HG02970 (cell line): Measurements from ENCODE around the gene VWA1.
"Not testable (repeated sequence)": the region's sequence is repeated elsewhere in the genome, so short reads cannot be mapped to it uniquely, and the experiment has no call there.

Experiments
- ATAC-seq: cut with Tn5 transposase; IDR thresholded peaks from one replicate; pipeline ENCODE4 v1.9.1; 2021; ENCODE audit warnings: mild to moderate bottlenecking, moderate library complexity, moderate number of reproducible peaks; ENCODE audit not compliant: unreplicated experiment, low FRiP score

Gene VWA1

DNA sequence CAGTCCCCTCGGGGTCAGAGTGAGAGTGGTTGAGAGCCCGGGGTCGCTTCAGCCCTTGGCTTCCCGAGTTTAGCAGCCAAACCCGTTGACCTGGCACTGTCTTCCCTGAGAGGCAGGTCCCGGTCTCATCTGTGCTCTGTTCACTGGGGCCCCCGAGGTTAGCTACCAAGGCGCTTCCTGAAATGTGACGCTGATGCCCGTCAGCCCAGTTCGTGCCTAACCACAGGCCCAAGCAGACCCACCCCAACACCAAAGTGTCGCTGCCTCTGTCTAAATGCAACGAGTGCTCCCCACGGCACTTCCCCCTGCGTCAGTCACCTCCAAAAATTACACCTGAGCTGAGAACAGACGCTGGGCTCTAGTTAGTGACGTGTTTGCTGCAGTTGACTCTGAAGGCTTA is 40.5 kb downstream of the VWA1 start:
- not testable (repeated sequence) for ATAC-seq

DNA sequence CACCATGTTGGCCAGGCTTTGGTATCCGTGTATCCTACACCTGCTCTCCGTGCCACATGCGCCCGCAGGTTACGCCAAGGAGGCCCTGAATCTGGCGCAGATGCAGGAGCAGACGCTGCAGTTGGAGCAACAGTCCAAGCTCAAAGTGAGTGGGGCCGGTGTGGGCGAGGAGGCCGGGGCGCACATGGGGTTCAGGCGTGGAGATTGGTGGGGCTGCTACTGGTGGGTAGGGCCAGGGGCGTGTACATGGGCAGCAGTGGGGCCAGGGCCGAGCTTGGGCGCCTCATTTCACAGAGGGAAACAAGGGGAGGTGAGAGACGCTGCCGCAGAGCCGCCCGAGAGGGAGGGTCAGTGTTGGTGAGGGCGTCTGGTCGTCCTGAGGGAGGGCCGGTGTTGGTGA is 41.7 kb downstream of the VWA1 start:
- ATAC-seq: no peak

DNA sequence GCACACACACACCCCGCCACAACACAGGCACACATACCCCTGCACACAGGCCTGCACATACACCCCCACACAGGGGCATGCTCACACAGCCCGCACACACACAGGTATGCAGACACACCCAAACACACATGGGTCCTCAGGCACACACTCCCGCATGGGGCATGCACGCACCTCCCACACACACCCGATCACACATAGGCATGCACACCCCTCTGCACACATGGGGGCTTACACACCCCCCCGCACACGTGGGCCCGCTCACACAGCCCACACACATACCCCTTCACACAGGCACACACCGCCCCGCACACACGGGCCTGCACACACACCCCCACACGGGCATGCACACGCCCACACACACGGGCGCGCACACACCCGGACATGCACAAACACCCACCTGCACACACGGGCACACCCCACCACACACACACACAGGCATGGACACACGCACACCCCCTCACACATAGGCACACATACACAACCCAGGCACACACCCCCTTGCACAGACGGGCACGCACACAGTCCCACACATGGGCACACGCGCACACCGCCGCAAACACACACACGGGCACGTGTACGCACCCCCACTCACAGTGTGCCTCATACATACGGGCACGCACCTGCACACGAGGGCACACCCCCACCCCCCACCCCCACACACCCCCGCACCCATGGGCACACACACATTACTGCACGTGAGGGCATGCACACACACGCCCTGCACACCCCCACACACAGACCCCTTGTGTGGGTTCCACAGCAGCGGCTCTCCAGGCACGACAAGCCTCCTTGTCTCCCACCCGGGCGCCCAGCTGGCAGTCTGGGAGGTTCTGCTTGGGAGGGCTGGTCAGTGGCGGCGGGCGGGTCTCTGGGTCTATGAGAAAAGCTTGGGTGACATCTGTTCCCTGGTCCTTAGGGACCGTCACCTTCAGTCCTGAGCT is 44.3 kb downstream of the VWA1 start:
- no peak for ATAC-seq

DNA sequence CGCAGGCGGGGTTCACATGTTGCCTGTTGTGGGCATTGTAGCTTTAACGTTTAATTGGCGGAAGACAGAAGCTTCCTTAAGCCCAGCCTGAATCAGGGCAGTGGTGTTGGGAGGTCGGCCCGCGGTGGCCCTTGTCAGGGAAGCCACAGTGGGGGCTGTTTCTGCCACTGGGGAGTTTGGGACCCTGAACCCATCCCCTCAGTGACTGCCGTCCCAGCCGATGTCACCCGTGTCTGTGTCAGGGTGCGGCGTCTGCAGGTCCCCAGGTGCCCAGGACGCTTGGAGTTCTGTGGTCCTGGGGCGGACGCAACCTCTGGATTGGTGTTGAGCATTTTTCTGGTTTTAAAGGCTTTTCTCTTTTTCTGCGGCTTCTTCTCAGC is 45.0 kb downstream of the VWA1 start:
- not testable (repeated sequence) for ATAC-seq

DNA sequence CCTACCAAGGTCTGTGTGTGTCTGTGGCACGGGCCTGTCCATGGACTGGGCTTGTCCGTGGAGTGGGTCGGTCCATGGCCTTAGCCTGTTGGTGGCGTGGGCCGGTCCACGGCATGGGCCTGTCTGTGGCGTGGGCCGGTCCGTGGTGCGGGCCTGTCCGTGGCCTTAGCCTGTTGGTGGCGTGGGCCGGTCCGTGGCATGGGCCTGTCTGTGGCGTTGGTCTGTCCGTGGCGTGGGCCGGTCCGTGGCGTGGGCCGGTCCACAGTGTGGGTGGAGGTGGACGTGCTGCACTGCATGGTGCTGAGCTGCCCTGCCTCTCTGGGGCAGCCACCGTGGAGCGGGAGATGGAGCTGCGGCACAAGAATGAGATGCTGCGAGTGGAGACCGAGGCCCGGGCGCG is 46.3 kb downstream of the VWA1 start:
- ATAC-seq: not testable (repeated sequence)

DNA sequence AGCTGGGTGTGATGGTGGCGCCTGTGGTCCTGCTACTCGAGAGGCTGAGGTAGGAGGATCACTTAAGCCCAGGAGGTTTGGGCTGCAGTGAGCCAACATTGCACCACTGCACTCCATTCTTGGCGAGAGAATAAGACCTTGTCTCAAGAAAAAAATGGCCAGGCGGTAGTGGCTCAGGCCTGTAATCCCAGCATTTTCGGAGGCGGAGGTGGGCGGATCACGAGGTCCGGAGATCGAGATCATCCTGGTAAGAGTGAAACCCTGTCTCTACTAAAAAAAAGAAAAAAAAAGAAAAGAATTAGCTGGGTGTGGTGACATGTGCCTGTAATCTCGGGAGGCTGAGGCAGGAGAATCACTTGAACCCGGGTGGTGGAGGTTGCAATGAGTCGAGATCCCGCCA is 47.4 kb downstream of the VWA1 start:
- no peak for ATAC-seq

DNA sequence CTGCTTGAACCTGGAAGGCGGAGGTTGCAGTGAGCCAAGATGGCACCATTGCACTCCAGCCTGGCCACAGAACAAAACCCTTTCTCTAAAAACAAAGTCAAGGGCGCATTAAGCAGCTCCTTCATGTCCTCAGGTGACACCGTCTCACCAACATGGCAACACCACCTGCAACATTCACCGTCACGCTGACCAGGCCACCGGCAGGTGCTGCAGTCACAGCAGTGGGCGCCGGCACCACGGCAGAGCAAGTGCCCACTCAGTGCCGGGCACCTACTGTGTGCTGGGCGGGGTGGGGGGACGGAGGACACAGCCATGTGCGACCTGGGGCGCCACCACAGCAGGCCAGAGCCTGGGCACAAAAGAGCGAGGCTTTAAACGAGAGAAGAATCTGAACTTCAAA is 48.2 kb downstream of the VWA1 start:
- no peak for ATAC-seq

DNA sequence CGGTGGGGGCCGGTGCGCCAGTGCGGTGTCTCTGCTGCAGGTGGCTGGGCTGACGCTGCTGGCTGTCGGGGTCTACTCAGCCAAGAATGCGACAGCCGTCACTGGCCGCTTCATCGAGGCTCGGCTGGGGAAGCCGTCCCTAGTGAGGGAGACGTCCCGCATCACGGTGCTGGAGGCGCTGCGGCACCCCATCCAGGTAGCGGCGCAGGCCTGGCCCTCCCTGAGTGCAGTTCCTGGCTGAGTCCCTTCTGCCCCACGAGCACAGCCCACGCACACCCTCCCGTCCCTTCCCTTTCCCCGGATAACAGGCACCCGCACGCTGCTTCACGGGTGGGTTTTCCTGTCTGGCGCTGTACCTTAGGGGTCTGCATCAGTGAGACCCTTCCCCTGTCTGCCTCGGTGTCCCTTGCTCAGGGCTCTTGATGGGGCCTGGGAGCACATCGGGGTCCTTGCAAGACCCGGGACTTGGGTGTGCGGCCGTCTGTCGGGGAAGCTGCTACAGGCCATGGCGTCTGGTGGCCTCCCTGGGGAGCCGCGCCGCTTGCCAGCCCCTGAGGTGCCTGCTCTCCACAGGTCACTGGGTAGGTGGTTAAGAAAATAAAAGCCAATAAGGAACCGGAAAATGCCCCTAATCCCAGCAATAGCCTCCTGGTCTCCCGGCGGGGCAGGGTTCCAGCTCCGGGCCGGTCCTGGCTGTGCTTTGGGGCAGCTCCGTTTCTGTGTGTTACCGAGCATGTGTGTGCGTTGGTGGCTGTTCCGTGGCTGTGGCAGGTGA is 49.7 kb downstream of the VWA1 start:
- not testable (repeated sequence) for ATAC-seq

DNA sequence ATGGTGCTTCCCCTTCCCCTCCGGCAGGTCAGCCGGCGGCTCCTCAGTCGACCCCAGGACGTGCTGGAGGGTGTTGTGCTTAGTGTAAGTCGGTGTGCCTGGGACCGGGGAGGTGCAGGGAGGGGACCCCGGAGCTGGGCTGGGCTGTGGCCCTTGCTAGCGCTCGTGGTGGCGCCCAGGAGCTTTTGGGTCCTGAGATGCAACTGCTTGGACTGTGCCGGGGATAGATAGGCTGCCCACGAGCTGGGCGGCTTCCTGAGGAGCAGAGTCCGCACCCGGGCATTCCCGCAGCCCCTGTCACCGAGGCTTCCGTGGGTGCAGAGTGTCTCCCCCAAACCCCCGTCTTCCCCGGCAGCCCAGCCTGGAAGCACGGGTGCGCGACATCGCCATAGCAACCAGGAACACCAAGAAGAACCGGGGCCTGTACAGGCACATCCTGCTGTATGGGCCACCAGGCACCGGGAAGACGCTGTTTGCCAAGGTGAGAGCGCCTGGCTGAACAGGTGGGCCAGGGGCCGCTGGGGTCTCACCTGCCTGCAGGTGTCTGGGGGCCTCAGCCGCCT is 50.3 kb downstream of the VWA1 start:
- not testable (repeated sequence) for ATAC-seq

DNA sequence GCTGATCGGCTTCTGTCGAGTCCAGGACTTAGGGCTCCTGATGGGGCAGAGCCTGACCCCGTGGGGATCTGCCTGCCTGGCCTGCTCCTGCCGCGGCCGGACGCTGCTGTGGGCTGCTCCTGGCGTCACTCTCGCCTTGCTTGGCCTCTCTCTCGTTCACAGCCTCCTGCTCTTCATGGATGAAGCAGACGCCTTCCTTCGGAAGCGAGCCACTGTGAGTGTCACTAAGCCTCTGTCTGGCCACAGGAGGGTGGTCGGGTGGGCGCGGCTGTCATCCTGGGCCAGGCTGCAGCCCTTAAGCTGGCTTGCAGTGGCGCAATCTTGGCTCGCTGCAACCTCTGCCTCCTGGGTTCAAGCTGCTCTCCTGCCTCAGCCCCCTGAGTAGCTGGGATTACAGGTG is 52.2 kb downstream of the VWA1 start:
- ATAC-seq: no peak

DNA sequence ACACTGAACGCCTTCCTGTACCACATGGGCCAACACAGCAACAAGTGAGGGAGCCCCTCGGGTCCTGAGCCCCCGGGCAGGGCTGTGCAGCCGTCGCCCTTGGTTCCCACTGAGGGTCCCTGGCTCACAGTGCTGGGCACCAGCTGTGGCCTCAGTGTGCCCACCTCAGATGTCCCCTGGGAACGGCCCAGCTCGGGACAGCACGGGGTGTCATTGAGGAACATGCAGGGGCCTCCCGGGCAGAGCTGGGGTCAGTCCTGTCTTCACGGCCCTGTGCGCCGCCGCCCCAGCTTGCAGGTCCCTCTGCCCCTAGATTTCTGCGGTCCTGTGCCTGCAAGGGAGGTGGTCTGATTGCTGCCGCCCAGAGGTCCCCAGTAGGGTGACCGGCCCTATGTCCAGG is 53.7 kb downstream of the VWA1 start:
- ATAC-seq: no peak

DNA sequence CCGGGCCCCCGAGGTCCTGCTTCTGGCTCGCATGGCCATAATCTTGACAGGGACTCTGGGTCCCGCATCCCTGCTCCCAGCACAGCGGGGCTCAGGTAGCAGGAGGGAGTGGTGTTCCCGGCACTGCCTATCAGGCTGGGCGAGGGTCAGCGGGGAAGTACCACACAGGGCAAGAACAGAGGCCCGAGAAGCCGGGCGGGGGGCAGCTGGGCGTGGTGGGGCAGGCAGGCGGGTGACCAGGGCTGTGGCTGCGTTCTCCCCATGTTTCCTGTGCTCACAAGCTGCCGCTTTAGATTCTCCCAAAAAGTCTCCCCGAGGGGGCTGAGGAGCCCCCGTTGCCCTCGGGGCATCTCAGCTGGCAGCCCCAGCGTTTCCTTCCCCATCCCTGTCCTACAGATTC is 54.4 kb downstream of the VWA1 start:
- no peak for ATAC-seq

DNA sequence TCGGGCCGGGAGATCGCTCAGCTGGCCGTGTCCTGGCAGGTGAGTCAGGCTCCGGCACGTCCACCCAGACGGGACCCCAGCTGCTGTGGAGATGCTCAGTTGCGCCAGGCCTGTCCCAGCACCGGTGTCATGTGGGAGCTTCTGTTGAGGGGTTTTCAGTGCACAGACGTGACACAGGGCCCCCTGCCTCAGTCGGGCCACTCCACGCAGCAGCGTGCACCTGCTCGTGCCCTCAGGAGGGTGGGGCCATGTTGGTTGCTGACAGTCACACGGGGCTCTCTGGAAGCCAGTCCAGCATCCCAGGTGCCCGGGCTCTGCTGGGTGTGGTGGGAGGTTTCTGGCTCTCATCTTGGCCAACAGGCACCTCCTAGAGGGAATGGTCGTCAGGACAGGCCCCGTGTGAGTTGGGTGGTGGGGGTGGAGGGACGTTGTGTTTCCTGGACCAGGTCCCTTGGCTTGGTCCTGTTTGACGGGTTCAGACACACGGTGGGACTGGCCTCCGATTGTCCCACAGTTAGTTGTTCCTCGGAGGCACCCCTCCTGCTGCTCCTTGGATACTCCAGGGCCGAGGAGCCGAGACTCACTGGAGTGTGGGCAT is 55.2 kb downstream of the VWA1 start:
- no peak for ATAC-seq

DNA sequence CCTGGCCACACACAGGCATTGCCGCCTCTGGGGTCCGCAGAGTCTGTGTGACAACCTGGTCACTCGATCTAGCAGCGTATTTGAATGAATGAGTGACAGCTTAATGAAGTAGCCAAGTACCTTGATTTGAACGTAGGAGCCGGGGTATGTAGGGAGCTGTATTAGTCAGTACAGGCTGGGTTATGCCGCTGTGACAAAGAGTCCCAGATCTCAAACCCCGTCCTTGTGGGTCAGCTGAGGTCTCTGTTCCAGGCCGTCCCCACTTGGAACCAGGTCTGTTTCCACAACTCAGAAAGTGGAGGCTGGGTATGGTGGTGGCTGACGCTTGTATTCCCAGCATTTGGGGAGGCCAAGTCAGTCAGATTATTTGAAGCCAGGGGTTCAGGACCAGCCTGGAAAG is 56.1 kb downstream of the VWA1 start:
- ATAC-seq: no peak
